PFSK-1 (cell line): ENCODE results near the gene PAQR5.

Experiments used
- FOXP2 ChIP-seq: optimal IDR thresholded peaks from 2 replicates; pipeline ENCODE3; 2011; ENCODE audit warnings: borderline replicate concordance, control low read depth, inconsistent platforms; ENCODE audit not compliant: insufficient read depth; ENCODE audit errors: extremely low read length, extremely low read depth
- POLR2AphosphoS5 ChIP-seq: IDR thresholded peaks from 2 replicates; pipeline ENCODE4 v1.6.1; 2012; ENCODE audit warnings: low read depth, mild to moderate bottlenecking, control low read depth, low read length, moderate library complexity
- REST ChIP-seq, 2 experiments: IDR thresholded peaks; 2 replicates each; pipeline versions ENCODE4 v1.6.1 to v1.8.0; 2011 to 2012; ENCODE audit warnings: low read depth in 2 of 2, low read length in 2 of 2, control low read depth in 1 of 2, inconsistent platforms in 1 of 2, mild to moderate bottlenecking in 1 of 2, moderate library complexity in 1 of 2; ENCODE audit not compliant: insufficient read depth in 1 of 2
- SIN3A ChIP-seq: IDR thresholded peaks from 2 replicates; pipeline ENCODE4 v1.6.1; 2012; ENCODE audit warnings: mild to moderate bottlenecking, low read length, moderate library complexity, borderline replicate concordance; ENCODE audit not compliant: insufficient read depth
- TAF1 ChIP-seq: IDR thresholded peaks from 2 replicates; pipeline ENCODE4 v1.6.1; 2012; ENCODE audit warnings: low read length, control low read depth, borderline replicate concordance; ENCODE audit not compliant: insufficient read depth

PAQR5 gene

DNA sequence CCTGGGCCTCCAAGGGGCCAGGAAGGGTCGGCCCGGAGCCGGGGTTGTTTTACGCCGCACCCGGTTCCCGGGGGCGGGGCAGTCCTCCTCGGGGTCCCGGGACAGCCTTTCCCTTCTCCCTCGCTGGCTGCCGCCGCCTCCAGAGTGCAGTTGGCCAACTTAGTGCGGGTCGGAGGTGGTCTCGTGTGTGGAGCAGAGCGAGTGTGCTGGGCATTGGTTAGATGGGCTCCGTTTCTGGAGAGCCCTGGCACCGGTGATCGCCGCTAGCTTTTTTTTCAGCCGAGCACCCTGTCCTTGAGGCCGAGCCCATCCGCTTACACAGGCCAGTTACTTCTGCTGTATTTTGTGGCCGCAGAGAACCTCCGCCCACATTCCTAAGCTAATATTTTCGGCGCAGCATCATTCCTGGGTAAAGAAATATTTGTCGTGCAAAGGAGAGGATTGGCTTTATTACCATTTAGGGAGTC, 116.0 kb downstream of the PAQR5 start:
- 0 out of 2 replicates have a peak, but pooled peaks have one; percentile 17 for TF ChIP-seq SIN3A
- no peak for TF ChIP-seq REST (IDR thresholded peaks at IDR 0.05; ENCODE audit: insufficient read depth in 1 of 2, low read depth in 2 of 2, low read length in 2 of 2)

GRCh38 chr15:69415381-69415780, 116.7 kb downstream of the PAQR5 start:
- TF ChIP-seq TAF1 (no peak), SIN3A (no peak), FOXP2 (no peak), REST (IDR thresholded peaks at IDR 0.05; ENCODE audit: insufficient read depth in 1 of 2, low read depth in 2 of 2, low read length in 2 of 2) (no peak), POLR2AphosphoS5 (no peak)

- TF ChIP-seq FOXP2 (no peak), SIN3A (no peak), POLR2AphosphoS5 (no peak), TAF1 (no peak), REST (IDR thresholded peaks at IDR 0.05; ENCODE audit: insufficient read depth in 1 of 2, low read depth in 2 of 2, low read length in 2 of 2) (no peak)
These were observed 118.9 kb downstream of the PAQR5 start for GRCh38 chr15:69417581-69417980.

- no peak for TF ChIP-seq FOXP2
- TF ChIP-seq TAF1 = no peak
- no peak for TF ChIP-seq SIN3A
- no peak for TF ChIP-seq REST (IDR thresholded peaks at IDR 0.05; ENCODE audit: insufficient read depth in 1 of 2, low read depth in 2 of 2, low read length in 2 of 2)
- TF ChIP-seq POLR2AphosphoS5 = no peak
These were observed 122.8 kb downstream of the PAQR5 start for GRCh38 chr15:69421498-69421897.

DNA sequence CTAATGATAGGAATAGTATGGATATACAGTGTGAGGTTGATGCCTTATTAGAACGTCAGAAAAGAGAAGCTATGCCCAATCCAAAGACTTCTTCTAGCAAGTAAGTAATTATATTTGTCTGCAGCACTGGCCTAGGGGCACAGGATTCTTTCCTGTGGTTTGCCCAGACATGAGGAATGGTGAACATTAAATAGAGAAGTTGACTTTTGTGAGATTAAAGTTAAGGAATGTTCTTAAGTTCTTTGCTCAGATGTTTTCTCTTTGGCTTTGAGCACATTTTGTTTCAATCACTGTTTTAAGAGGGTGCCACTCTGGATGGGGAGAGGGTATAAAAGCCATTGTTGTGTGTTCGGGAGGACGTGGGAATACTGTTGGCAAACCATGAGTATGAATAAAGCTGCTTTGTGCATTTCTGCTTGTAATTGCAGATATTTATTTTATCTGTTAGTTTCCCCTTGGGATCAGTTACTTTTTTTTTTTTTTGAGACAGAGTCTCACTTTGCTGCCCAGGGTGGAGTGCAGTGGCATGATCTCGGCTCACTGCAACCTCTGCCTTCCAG, 123.7 kb downstream of the PAQR5 start:
- TF ChIP-seq POLR2AphosphoS5 = no peak
- TF ChIP-seq REST (IDR thresholded peaks at IDR 0.05; ENCODE audit: insufficient read depth in 1 of 2, low read depth in 2 of 2, low read length in 2 of 2) = no peak
- TF ChIP-seq SIN3A = no peak
- no peak for TF ChIP-seq FOXP2
- TF ChIP-seq TAF1 = no peak
